ENCODE measurements around the gene C1orf52. TPM values are rescaled to one million over a fixed set of nuclear protein-coding genes. Genes with fewer than 3 reads are reported as not detected.

The C1orf52 gene
- total RNA-seq, 2 donors from 2014 or later, result 41.0 to 42.9 TPM

GRCh38 chr1:85208488-85208887 lies 51.0 kb downstream of the C1orf52 start:
- no peaks in the 10 kb centered on the region for H3K36me3 ChIP-seq (ENCODE audit: control insufficient read depth, insufficient read depth, low read length)
- H3K4me1 ChIP-seq (ENCODE audit: control insufficient read depth, insufficient read depth, low read length), result no peaks in the 10 kb centered on the region
- no peaks in the 10 kb centered on the region for H3K27me3 ChIP-seq (ENCODE audit: control insufficient read depth, insufficient read depth, low read length, poor library complexity, severe bottlenecking)
- Mint-ChIP-seq H3K27me3 (ENCODE audit: insufficient read depth) (peaks cover 2% of the 10 kb centered on the region), H3K4me1 (peaks cover 22% of the 10 kb centered on the region), H3K4me3 (no peak overlapping the region), H3K36me3 (ENCODE audit: low read depth) (no peaks in the 10 kb centered on the region), H3K9me3 (no peaks in the 10 kb centered on the region), H3K27ac (no peak overlapping the region)
- H3K4me3 ChIP-seq (ENCODE audit: low read length), result no peak overlapping the region
- DNase-seq, result no peak
- WGBS, 2 experiments (ENCODE audit: insufficient coverage in 1 of 2, insufficient read length in 1 of 2), result 88 to 94% methylated on average over 2 of the region's 2 CpGs
- no peak for TF ChIP-seq CTCF (conservative IDR thresholded peaks at IDR 0.05)
- H3K9me3 ChIP-seq (ENCODE audit: control insufficient read depth, low read length), result no peaks in the 10 kb centered on the region
- no peak overlapping the region for H3K9ac ChIP-seq (ENCODE audit: extremely low read depth, low read length, poor library complexity, severe bottlenecking)
- no peak overlapping the region for H3K27ac ChIP-seq (ENCODE audit: low read depth, low read length)

GRCh38 chr1:85203573-85204171 lies 55.8 kb downstream of the C1orf52 start:
- 100% methylated on average over 2 of the region's 2 CpGs; no CpG with 5 or more reads in 1 of the 2 experiments for WGBS, 2 experiments (ENCODE audit: insufficient coverage in 1 of 2, insufficient read length in 1 of 2)
- no peaks in the 10 kb centered on the region for H3K27me3 ChIP-seq (ENCODE audit: control insufficient read depth, insufficient read depth, low read length, poor library complexity, severe bottlenecking)
- H3K36me3 Mint-ChIP-seq (ENCODE audit: low read depth), result no peaks in the 10 kb centered on the region
- H3K9me3 Mint-ChIP-seq, result no peaks in the 10 kb centered on the region
- TF ChIP-seq CTCF (conservative IDR thresholded peaks at IDR 0.05), result no peak
- no peak overlapping the region for H3K9ac ChIP-seq (ENCODE audit: extremely low read depth, low read length, poor library complexity, severe bottlenecking)
- H3K27ac Mint-ChIP-seq, result no peak overlapping the region
- H3K27ac ChIP-seq (ENCODE audit: low read depth, low read length), result no peak overlapping the region
- no peaks in the 10 kb centered on the region for H3K36me3 ChIP-seq (ENCODE audit: control insufficient read depth, insufficient read depth, low read length)
- no peak for DNase-seq
- H3K9me3 ChIP-seq (ENCODE audit: control insufficient read depth, low read length), result no peaks in the 10 kb centered on the region
- H3K4me1 ChIP-seq (ENCODE audit: control insufficient read depth, insufficient read depth, low read length), result no peaks in the 10 kb centered on the region
- H3K27me3 Mint-ChIP-seq (ENCODE audit: insufficient read depth), result peaks cover 8% of the 10 kb centered on the region
- peaks cover 36% of the 10 kb centered on the region for H3K4me1 Mint-ChIP-seq
- no peak overlapping the region for H3K4me3 ChIP-seq (ENCODE audit: low read length)
- no peak overlapping the region for H3K4me3 Mint-ChIP-seq

- H3K27me3 ChIP-seq (ENCODE audit: control insufficient read depth, insufficient read depth, low read length, poor library complexity, severe bottlenecking), result no peaks in the 10 kb centered on the region
- no peaks in the 10 kb centered on the region for H3K4me1 ChIP-seq (ENCODE audit: control insufficient read depth, insufficient read depth, low read length)
- TF ChIP-seq CTCF (conservative IDR thresholded peaks at IDR 0.05), result no peak
- no peak overlapping the region for H3K9ac ChIP-seq (ENCODE audit: extremely low read depth, low read length, poor library complexity, severe bottlenecking)
- Mint-ChIP-seq H3K36me3 (ENCODE audit: low read depth) (peaks cover 1% of the 10 kb centered on the region), H3K27ac (no peak overlapping the region), H3K27me3 (ENCODE audit: insufficient read depth) (peaks cover 8% of the 10 kb centered on the region), H3K4me1 (peaks cover 37% of the 10 kb centered on the region), H3K9me3 (no peaks in the 10 kb centered on the region), H3K4me3 (peak overlapping the region; percentile 87)
- H3K9me3 ChIP-seq (ENCODE audit: control insufficient read depth, low read length), result no peaks in the 10 kb centered on the region
- WGBS, 2 experiments (ENCODE audit: insufficient coverage in 1 of 2, insufficient read length in 1 of 2), result 94 to 100% methylated on average over 1 to 2 of the region's 2 CpGs
- DNase-seq, result no peak
- no peaks in the 10 kb centered on the region for H3K36me3 ChIP-seq (ENCODE audit: control insufficient read depth, insufficient read depth, low read length)
- H3K27ac ChIP-seq (ENCODE audit: low read depth, low read length), result no peak overlapping the region
- H3K4me3 ChIP-seq (ENCODE audit: low read length), result peak overlapping the region; percentile 90
Measured at GRCh38 chr1:85202864-85203255, 56.6 kb downstream of the C1orf52 start.
